A549 (cell line): ENCODE data around the gene HCRTR1. TPM values are rescaled to one million over a fixed set of nuclear protein-coding genes. Genes with fewer than 3 reads are reported as not detected.

Source experiments
- ATAC-seq, 2 experiments: fragments of 200-7000 bp in 1 of 2; fragments of >200 bp in 1 of 2; cut with Nextera tagmentation in 1 of 2; cut with Tn5 transposase in 1 of 2; 3 replicates each; pipeline versions ENCODE4 v1.8.0 to v1.9.1; 2018 to 2020; ENCODE audit warnings: mild to moderate bottlenecking in 1 of 2, moderate library complexity in 1 of 2
- CTCF ChIA-PET: fragments of 300-600 bp; sonication (Branson Sonifier 250); formaldehyde crosslinking; extraction: SDS; loops from one replicate; lab custom pipeline; 2021; ENCODE audit warnings: antibody characterized with exemption, inconsistent platforms; lab: Yijun Ruan, JAX
- POLR2A ChIA-PET: fragments of 350-600 bp; formaldehyde crosslinking; extraction: SDS; loops from one replicate; lab custom pipeline; 2021; ENCODE audit warnings: antibody characterized with exemption, inconsistent platforms; lab: Yijun Ruan, JAX
- DNase-seq, 2 experiments: peaks; one replicate each; pipeline versions ENCODE4 v3.0.0 to v3.0.0-alpha.2; 2011 to 2016; ENCODE audit warnings: low read depth in 1 of 2, low spot score in 1 of 2
- FAIRE-seq: peaks from 2 replicates; lab custom pipeline; 2011; peaks lifted over from hg19 to GRCh38; lab: Jason Lieb, UNC
- H3K27ac ChIP-seq, 2 experiments: fragments of >200 bp; sonication (Bioruptor Twin); formaldehyde crosslinking; 3 replicates each; pipeline ENCODE4 v1.5.1; 2016 to 2017
- H3K4me1 ChIP-seq: fragments of >200 bp; sonication (Bioruptor Twin); formaldehyde crosslinking; 3 replicates; pipeline ENCODE4 v1.6.1; 2016
- H3K4me2 ChIP-seq: fragments of >200 bp; sonication (Bioruptor Twin); formaldehyde crosslinking; 3 replicates; pipeline ENCODE4 v1.6.1; 2016
- H3K4me3 ChIP-seq: fragments of >200 bp; sonication (Bioruptor Twin); formaldehyde crosslinking; 3 replicates; pipeline ENCODE4 v1.5.1; 2016
- H3K9me3 ChIP-seq: fragments of >200 bp; sonication (Bioruptor Twin); formaldehyde crosslinking; 3 replicates; pipeline ENCODE4 v1.6.1; 2016
- CBX2 ChIP-seq: fragments of 200-600 bp; sonication (generic); IDR thresholded peaks from 2 replicates; pipeline ENCODE4 v1.6.1; 2016; ENCODE audit warnings: low read depth, mild to moderate bottlenecking, borderline replicate concordance
- CHD4 ChIP-seq: fragments of 200-600 bp; sonication (generic); IDR thresholded peaks from 2 replicates; pipeline ENCODE4 v1.6.1; 2016; ENCODE audit warnings: antibody characterized with exemption, mild to moderate bottlenecking, borderline replicate concordance
- EHF ChIP-seq: fragments of 250-450 bp; sonication (Bioruptor Pico); IDR thresholded peaks from 2 replicates; pipeline ENCODE4 v1.5.0; 2020; ENCODE audit warnings: mild to moderate bottlenecking
- EP300 ChIP-seq, 2 experiments: fragments of >200 bp; sonication (Bioruptor Twin); formaldehyde crosslinking; IDR thresholded peaks; 2 replicates in 1 of 2; 3 replicates in 1 of 2; pipeline ENCODE4 v1.6.1; 2016 to 2017
- GATA3 ChIP-seq: IDR thresholded peaks from 2 replicates; pipeline ENCODE4 v1.6.1; 2012; ENCODE audit warnings: borderline replicate concordance
- HOXB13 ChIP-seq: fragments of 250-450 bp; sonication (Bioruptor Pico); IDR thresholded peaks from 2 replicates; pipeline ENCODE4 v1.5.0; 2020; ENCODE audit warnings: low read depth, mild to moderate bottlenecking, moderate library complexity
- JUN ChIP-seq, 2 experiments: fragments of >200 bp; sonication (Bioruptor Twin); formaldehyde crosslinking; IDR thresholded peaks; 2 replicates in 1 of 2; 3 replicates in 1 of 2; pipeline ENCODE4 v1.6.1; 2016 to 2017
- MAZ ChIP-seq: fragments of 150-350 bp; IDR thresholded peaks from 2 replicates; pipeline ENCODE4 v1.6.1; 2014; ENCODE audit warnings: antibody characterized with exemption, low read depth, low read length, borderline replicate concordance
- MYC ChIP-seq: IDR thresholded peaks from 2 replicates; pipeline ENCODE4 v1.6.1; 2012; ENCODE audit warnings: mild to moderate bottlenecking, inconsistent platforms, low read length, improper control_type of control experiment, borderline replicate concordance
- NPAS2 ChIP-seq: fragments of 250-450 bp; sonication (Bioruptor Pico); IDR thresholded peaks from 2 replicates; pipeline ENCODE4 v1.8.0; 2022; ENCODE audit warnings: mild to moderate bottlenecking, moderate library complexity, borderline replicate concordance
- NR3C1 ChIP-seq: fragments of >200 bp; sonication (Bioruptor Twin); formaldehyde crosslinking; IDR thresholded peaks from 3 replicates; pipeline ENCODE4 v1.6.1; 2017
- RARB ChIP-seq: fragments of 250-450 bp; sonication (Bioruptor Pico); IDR thresholded peaks from 2 replicates; pipeline ENCODE4 v1.8.0; 2021; ENCODE audit warnings: mild to moderate bottlenecking, moderate library complexity
- RCOR1 ChIP-seq: fragments of 150-350 bp; IDR thresholded peaks from 2 replicates; pipeline ENCODE4 v1.6.1; 2014; ENCODE audit warnings: antibody characterized with exemption, low read length, low read depth
- SMC3 ChIP-seq: fragments of >200 bp; sonication (Bioruptor Twin); formaldehyde crosslinking; IDR thresholded peaks from 3 replicates; pipeline ENCODE4 v1.6.1; 2018; ENCODE audit warnings: inconsistent platforms
- TFCP2L1 ChIP-seq: fragments of 250-450 bp; sonication (Bioruptor Pico); IDR thresholded peaks from 2 replicates; pipeline ENCODE4 v1.5.0; 2021; ENCODE audit warnings: mild to moderate bottlenecking
- ZSCAN20 ChIP-seq: fragments of 250-450 bp; sonication (Bioruptor Pico); IDR thresholded peaks from 2 replicates; pipeline ENCODE4 v1.8.0; 2022; ENCODE audit warnings: mild to moderate bottlenecking, moderate library complexity
- WGBS: methylation state at CpG from one replicate; pipeline ENCODE4 v1.1.6; 2017; ENCODE audit errors: missing lambda C conversion rate; 5-methylcytosine and 5-hydroxymethylcytosine counted together
- polyA plus RNA-seq, 4 experiments: library from polyadenylated mRNA; depleted of rRNA in 3 of 4; stranded (reverse); fragments of >200 nt; fragmentation: RNase III in 1 of 4; extraction: RNeasy Plus Mini Kit Qiagen cat#74134 plus additional on column Dnase treatment in 1 of 4; gene quantifications; 2 replicates in 3 of 4; 3 replicates in 1 of 4; pipeline ENCODE4 v1.2.3, GENCODE V29; 2011 to 2017
- TF ChIP-seq, protein P1 (sequence below): fragments of 150-350 bp; IDR thresholded peaks from 2 replicates; pipeline ENCODE4 v1.6.1; 2014; ENCODE audit warnings: low read depth, mild to moderate bottlenecking, low read length
- TF ChIP-seq, protein P2 (sequence below): IDR thresholded peaks from 2 replicates; pipeline ENCODE4 v1.6.1; 2012
- TF ChIP-seq, protein P3 (sequence below): fragments of >200 bp; sonication (Bioruptor Twin); formaldehyde crosslinking; IDR thresholded peaks from 3 replicates; pipeline ENCODE4 v1.5.1; 2016
- TF ChIP-seq, protein P4 (sequence below): fragments of 250-450 bp; sonication (Bioruptor Pico); IDR thresholded peaks from 2 replicates; pipeline ENCODE4 v1.5.0; 2020; ENCODE audit warnings: low read depth, mild to moderate bottlenecking, moderate library complexity
- TF ChIP-seq, protein P5 (sequence below): fragments of >200 bp; sonication (Bioruptor Twin); formaldehyde crosslinking; IDR thresholded peaks from 3 replicates; pipeline ENCODE4 v1.6.1; 2016

HCRTR1 gene
- polyA plus RNA-seq, 2 of the 4 experiments (the other 2 are of a cell fraction) = not detected

DNA sequence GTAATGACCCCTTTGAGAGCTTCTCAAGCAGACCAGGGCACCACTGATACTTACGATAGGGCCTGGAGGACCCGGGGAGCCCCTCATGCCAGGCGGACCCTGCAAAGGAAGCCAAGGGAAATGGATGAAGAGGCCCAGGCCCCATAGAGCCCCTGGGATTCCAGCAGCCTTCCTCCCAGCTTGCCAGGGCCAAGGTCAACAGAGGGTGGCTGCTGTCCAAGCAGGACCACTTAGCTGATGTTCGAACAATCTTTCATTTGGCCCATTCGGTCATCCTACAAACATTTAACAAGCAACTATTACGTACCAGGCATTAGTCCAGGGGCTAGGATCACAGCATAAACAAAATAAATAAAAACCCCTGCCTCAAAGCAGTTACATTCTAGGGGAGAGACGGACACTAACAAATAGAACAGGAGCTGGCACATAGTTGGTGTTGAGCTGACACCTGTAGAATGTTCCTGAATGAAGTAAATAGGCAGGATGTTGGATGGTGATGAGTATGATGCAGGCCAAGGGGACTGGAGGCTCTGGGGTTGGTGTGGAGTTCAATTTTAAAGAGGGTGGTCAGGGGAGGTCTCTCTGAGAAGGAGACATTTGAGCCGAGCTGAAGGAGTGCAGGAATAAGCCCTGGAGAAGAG lies 54.2 kb downstream of the HCRTR1 start:
- Histone ChIP-seq H3K9me3 (no peaks in the 10 kb centered on the region), H3K4me2 (no peak overlapping the region), H3K4me1 (peaks cover 25% of the 10 kb centered on the region), H3K27ac (no peak overlapping the region), H3K4me3 (no peak overlapping the region)
- FAIRE-seq (no peak), ATAC-seq (no peak), DNase-seq (no peak)
- CTCF ChIA-PET = interaction anchor here (0.9 to 2.8 kb wide), 6 partner anchors 10 to 74 kb away, joined by 3 to 15 read pairs (median 4); no protein-coding TSS in a partner anchor
- POLR2A ChIA-PET = no interaction called here
- no peak for TF ChIP-seq CHD4
- no peak for TF ChIP-seq SMC3
- TF ChIP-seq, protein P1, sequence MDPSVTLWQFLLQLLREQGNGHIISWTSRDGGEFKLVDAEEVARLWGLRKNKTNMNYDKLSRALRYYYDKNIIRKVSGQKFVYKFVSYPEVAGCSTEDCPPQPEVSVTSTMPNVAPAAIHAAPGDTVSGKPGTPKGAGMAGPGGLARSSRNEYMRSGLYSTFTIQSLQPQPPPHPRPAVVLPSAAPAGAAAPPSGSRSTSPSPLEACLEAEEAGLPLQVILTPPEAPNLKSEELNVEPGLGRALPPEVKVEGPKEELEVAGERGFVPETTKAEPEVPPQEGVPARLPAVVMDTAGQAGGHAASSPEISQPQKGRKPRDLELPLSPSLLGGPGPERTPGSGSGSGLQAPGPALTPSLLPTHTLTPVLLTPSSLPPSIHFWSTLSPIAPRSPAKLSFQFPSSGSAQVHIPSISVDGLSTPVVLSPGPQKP = no peak
- no peak for TF ChIP-seq GATA3
- TF ChIP-seq MYC = no peak
- no peak for TF ChIP-seq TFCP2L1
- TF ChIP-seq, protein P2, sequence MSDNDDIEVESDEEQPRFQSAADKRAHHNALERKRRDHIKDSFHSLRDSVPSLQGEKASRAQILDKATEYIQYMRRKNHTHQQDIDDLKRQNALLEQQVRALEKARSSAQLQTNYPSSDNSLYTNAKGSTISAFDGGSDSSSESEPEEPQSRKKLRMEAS = no peak
- TF ChIP-seq RCOR1 = no peak
- TF ChIP-seq, protein P3, sequence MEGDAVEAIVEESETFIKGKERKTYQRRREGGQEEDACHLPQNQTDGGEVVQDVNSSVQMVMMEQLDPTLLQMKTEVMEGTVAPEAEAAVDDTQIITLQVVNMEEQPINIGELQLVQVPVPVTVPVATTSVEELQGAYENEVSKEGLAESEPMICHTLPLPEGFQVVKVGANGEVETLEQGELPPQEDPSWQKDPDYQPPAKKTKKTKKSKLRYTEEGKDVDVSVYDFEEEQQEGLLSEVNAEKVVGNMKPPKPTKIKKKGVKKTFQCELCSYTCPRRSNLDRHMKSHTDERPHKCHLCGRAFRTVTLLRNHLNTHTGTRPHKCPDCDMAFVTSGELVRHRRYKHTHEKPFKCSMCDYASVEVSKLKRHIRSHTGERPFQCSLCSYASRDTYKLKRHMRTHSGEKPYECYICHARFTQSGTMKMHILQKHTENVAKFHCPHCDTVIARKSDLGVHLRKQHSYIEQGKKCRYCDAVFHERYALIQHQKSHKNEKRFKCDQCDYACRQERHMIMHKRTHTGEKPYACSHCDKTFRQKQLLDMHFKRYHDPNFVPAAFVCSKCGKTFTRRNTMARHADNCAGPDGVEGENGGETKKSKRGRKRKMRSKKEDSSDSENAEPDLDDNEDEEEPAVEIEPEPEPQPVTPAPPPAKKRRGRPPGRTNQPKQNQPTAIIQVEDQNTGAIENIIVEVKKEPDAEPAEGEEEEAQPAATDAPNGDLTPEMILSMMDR = no peak
- no peak for TF ChIP-seq EHF (CRISPR knock-in tag)
- TF ChIP-seq, protein P4, sequence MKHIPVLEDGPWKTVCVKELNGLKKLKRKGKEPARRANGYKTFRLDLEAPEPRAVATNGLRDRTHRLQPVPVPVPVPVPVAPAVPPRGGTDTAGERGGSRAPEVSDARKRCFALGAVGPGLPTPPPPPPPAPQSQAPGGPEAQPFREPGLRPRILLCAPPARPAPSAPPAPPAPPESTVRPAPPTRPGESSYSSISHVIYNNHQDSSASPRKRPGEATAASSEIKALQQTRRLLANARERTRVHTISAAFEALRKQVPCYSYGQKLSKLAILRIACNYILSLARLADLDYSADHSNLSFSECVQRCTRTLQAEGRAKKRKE (CRISPR knock-in tag) = no peak
- TF ChIP-seq CBX2 = no peak
- no peak for TF ChIP-seq JUN (IDR thresholded peaks at IDR 0.05)
- TF ChIP-seq EP300 (IDR thresholded peaks at IDR 0.05) = no peak
- 86% methylated on average over 8 of the region's 8 CpGs for WGBS

DNA sequence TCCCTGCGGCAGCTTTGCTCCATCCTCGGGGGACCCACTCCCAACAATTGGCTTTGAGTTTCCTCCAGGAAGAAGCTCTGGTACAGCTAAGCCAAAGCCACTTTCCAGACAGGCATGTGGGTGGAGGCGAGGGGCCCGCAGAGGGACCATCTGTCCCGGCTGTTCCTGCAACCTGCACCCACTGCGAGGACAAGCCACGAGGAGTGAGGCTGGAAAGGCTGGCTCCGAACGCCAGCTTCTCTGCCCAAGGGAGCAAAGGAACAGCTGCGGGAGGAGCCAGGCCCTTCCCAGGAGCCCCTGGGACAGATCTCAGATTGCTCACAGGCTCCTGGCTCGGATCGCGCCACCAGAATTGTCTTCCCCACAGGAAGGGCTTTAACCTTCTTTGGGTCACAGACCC lies 55.5 kb downstream of the HCRTR1 start:
- no peak overlapping the region for H3K4me3 ChIP-seq
- no peaks in the 10 kb centered on the region for H3K9me3 ChIP-seq
- no peak for FAIRE-seq
- no peak overlapping the region for H3K27ac ChIP-seq
- no peak overlapping the region for H3K4me2 ChIP-seq
- whole genome bisulfite sequencing = 83% methylated on average over 4 of the region's 13 CpGs
- TF ChIP-seq, protein P5, sequence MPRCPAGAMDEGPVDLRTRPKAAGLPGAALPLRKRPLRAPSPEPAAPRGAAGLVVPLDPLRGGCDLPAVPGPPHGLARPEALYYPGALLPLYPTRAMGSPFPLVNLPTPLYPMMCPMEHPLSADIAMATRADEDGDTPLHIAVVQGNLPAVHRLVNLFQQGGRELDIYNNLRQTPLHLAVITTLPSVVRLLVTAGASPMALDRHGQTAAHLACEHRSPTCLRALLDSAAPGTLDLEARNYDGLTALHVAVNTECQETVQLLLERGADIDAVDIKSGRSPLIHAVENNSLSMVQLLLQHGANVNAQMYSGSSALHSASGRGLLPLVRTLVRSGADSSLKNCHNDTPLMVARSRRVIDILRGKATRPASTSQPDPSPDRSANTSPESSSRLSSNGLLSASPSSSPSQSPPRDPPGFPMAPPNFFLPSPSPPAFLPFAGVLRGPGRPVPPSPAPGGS = no peak
- TF ChIP-seq RARB (CRISPR knock-in tag) = no peak
- no peak for TF ChIP-seq NPAS2 (CRISPR knock-in tag)
- TF ChIP-seq CHD4 = no peak
- no peak for TF ChIP-seq NR3C1
- TF ChIP-seq ZSCAN20 (CRISPR knock-in tag) = no peak
- TF ChIP-seq HOXB13 = no peak
- TF ChIP-seq MAZ = no peak
- ChIA-PET CTCF (interaction anchor here (0.7 to 2.1 kb wide), 2 partner anchors 43 to 116 kb away, joined by 4 to 7 read pairs; no protein-coding TSS in a partner anchor), POLR2A (no interaction called here)
- peaks cover 15% of the 10 kb centered on the region for H3K4me1 ChIP-seq
- ATAC-seq = no peak
- no peak for DNase-seq
